Hematopoietic multipotent progenitor cell treated with erythropoietin and hydrocortisone succinate and interleukin-3 and kit ligand, for 6 days (in vitro differentiated cells): Measurements from ENCODE around the gene HMOX2.

ENCODE experiments used
- DNase-seq: peaks from one replicate; pipeline ENCODE4 v3.0.0-alpha.2; 2015

HMOX2 gene

DNA sequence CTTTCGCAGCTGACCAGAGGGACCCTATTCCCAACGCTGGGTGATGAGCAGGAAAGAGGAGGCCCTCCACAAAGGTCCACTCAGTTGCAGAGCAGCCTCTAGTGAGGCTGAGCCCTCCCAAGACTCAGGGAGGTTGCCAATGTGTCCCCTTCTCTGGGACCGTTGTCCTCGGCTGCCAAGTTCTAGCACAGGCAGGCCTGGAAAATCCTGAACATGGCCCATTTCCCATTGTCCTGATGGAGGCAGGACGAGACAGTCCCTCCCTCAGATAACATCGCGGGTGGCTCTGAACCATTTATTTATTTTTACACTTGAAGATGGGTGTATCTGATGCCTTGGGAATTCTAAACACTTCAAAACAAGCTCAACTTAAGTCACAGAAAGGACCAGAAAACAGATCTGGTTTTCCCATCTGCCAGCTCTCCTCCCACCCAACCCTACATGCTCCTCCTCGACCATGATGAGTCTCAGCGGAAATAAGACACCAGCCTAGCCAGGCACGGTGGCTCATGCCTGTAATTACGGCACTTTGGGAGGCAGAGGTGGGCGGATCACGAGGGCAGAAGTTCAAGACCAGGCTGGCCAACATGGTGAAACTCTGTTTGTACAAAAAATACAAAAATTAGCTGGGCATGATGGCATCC is 49.6 kb downstream of the HMOX2 start:
- no peak for DNase-seq

DNA sequence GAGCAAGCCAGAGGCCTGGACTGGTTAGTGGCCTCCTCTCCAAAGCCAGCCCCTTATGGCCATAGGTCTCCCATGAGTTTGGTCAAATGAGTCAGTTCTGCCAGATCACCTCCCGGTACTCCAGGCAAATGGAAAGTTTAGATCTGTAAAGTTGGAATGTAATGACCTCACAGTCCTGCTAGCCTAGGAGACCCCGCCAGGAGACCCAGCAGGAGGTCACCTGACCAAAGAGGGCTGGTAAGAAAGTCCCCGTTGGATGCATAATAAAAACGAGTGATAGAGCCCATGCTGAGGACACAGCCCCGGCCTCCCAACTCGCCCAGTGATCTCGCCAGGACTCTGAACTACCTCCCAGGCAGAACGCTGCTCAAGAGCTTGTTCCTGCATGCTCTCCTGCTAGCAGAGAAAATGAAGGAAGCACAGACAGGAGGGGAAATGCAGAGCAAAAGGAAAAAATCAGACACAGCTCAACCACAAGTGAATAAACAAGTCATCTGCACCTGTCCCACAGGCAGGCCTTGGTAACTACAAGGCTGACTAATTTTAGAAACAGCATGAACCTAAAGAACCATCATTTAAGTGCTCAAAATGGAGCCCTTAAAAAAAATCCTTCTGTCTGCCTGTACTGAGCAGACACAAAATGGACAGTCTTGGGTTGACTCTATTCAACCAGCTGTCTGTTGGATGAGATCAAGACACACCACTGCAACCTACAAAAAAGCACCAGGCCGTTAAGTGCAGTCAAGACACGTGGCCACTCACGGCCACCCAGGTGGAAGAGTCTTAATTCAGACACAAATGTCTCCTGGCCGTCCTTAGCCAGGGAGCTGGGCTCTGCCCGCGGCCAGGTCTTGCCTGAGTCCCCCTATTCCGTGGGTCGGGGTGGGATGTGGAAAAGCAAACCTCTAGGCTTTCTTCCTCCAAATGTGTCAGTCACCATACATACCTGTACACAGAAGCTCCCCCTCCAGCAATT is 53.2 kb downstream of the HMOX2 start:
- no peak for DNase-seq

DNA sequence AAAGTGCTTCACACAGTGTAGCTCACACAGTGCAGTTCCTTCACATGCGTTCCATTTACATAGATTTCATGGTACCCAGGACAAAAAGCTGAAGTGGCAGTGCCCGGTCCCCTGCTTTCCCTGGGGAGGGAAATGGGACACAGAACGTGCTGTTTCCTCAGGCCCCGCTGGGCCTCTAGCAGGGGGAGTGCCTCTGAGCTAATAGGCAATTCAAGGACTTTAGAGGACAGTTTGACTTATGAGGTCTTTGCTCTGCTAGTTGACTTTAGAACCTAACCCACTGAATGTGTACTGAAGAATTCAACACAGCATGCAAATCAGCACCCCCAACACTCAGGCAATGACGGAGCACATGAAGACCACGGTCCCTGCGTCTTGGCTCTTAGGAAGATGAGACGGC is 55.6 kb downstream of the HMOX2 start:
- no peak for DNase-seq

DNA sequence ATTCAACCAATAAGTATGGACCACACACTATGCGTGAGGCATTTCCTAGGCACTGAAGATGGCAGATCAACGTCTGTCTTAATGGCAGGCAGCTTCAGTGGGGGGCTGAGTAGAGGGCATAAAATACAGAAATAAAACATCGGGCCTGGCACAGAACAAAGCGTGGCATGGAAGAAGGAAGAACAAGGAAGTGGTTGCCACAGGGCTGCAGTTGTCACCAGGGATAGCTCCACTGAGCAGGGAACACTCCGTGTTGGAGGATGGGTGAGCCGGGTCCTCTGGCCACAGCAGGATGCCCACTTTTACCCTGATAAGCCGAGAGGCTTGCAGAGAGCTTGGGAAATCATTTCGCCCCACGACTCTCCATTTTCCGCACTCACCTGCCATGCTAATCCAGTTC is 56.0 kb downstream of the HMOX2 start:
- no peak for DNase-seq

DNA sequence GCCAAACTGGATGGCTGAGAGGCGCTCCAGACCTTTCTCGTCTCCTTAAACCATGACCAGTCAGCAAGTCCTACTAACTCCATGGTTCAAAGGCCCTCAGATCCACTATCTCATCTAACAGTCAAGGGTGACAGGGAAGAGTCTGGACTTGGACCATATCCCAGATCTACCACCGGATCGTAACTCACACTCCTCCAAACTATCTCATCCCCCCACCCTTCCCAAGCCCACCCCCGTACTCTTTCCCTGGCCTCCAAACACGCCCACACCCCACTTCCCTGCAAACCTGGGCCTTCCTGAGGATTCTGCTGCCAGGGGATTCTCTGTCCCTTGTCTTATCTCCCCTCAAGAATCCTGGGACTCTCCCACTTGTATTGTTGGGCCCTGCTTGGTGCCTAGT is 57.3 kb downstream of the HMOX2 start:
- no peak for DNase-seq

DNA sequence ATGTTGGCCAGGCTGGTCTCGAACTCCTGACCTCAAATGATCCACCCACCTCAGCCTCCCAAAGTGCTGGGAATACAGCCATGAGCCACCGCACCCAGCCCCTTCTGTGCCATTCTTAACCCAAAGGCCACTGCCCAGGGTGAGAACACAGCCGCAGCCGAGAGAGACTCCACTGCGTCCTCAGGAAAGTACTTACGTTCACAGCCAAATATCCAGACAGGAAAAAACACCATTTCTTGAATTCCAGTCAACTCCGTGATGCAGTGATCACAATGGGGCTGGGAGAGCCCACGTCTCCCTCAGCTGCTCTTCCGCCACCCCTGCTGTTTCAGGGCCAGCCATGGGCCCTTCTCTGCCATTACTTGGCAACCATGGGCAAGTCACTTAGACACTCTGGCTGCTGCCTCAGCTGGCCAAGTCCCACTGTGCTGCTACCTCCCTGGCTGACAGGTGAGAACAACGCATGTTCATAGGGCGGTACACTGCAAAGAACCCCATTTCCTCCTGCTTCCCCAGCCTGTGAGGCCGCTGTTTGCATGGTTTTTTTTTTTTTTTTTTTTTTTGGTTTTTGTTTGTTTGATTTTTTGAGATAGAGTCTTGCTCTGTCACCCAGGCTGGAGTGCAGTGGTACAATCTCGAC is 58.1 kb downstream of the HMOX2 start:
- no peak for DNase-seq

DNA sequence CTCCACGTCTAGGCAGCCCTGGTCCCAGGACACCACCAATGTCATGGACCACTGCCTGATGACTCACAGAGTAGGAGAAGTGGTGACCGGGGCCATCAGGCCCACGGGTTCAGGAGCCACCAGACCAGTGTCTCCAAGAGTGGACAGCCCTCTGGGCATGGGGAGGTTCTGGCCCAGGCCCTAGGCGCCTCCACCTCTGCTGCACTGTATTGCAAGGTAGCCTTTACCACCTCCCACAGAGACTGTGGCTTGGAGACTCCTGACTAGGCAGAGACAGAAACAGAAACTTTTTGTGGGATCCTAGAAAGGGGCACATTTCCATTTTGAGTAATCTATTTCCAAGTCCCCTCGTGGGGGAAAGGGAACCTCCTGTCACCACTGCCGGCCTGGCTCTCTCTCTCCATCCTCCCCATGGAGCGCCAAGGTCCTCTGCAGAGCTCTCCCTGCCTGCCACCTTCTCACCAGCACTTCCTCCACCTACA is 59.5 kb downstream of the HMOX2 start:
- no peak for DNase-seq

DNA sequence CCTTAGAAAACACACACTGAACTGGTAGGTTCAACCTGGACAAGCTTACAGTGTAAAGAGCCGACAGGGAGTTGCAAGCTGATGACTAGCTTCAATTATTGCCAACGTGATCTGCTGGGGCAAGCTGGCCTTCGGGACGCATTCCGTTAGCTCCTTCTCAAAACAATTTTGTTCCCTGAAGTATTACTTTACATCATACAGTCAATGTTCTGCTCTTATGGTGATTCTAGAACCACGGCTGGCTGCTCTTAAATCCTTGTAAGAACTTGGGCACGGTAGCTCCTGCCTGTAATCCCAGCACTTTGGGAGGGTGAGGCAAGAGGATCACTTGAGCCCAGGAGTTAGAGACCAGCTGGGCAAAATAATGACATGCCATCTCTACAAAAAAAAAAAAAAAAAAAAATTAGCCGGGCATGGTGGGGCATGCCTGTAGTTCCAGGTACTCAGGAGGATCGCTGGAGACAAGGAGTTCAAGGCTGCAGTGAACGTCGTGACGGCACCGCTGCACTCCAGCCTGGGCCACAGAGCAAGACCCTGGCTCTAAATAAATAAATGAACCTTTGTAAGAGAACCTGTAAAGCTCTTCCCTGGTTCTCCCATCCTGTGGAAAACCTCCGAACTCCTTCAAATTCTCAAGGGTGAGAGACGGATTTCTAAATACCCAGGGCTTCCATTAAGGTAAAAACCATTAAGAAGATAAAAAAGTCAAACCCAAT is 60.4 kb downstream of the HMOX2 start:
- no peak for DNase-seq

DNA sequence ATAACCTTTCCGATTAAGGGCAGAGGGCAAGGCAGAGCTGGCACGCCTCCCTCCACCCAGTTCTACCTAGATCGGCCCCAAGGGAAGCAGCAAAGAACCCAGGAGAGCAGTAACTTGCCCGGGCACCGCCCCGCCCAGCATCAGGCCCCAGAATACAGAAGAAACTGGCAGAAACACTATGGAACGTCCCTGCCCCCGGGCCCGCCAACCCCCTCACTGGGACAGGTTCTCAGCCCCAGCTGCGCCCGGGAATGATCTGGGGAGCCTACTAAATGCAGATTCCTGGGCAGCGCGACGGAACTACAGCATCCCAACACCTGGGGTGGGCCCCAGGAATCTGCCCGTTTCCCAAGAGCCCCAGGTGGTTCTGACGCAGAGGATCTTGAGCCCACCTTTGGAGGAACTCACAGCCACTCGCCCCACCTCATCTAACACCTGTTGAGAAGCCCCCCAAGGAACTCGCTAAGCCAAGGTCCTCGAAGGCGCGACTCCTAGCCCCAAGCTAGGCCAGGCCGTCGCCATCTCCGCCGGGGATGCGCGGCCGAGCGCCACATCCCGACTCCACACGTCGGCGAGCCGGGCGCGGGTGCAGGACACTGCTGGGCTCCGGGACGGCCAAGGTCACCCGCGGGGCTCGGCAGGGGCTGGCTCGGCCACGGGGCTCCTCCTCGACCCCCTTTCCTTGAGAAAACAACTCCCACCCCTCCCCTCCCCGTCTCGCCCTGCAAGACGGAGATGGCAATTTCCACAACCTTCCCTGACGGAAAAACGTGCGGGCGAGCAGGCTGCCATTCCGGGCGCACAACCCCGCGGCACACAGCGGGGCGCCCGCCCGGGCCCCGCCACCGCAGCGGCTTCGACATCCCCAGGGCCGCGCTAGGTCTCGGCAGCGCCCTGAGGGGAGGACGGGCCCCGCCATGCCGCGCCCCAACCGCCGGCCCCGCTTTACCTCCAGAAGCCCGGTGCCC is 61.5 kb downstream of the HMOX2 start:
- DNase-seq: no peak

DNA sequence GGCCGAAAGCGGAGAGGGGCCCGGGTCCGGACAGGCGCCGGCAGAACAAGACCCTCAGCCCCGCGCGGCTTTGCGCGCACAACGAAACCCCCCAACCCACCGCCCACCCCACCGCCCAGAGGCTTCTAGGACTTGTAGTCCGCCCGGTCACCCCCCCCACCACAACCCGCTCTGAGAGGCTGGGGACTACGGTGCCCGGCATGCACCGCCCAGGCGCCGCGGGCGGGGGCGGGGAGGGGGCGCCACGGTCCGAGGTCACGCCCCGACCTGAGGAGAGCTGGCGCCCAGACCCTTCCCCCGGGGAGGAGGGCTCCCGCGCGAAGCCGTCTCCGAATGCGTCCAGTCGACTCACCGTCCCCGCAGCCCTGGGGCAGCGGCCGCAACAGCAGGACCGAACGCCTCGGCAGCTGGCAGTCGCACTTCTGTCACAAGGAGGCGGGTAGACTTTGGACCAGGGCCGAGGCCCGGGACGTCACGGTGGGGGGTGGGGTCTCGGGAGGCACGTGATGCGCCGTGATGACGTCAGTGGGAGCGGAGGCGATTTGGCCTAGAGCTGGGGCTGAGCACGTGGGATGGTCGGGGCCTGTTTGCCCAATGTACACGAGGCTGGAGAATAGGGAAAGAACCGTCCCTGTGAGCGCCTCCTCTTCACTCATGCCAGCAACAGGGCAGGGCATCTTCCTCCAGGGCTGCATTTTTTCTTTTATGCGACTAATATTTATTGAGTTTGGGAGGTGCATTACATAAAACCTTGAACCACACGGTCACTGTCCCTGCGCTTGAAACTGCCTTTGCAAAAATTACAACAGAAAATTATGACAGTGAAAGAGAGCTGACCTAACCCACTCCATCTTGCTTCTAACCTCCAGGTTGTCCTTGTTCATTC is 62.4 kb downstream of the HMOX2 start, which contains the start of gene CDIP1:
CDIP1 (minus strand) TSS at position 424 of the 886 bp plus-strand sequence. CDS start 24,643 bp downstream, outside the sequence.
- DNase-seq: peak; percentile 97

DNA sequence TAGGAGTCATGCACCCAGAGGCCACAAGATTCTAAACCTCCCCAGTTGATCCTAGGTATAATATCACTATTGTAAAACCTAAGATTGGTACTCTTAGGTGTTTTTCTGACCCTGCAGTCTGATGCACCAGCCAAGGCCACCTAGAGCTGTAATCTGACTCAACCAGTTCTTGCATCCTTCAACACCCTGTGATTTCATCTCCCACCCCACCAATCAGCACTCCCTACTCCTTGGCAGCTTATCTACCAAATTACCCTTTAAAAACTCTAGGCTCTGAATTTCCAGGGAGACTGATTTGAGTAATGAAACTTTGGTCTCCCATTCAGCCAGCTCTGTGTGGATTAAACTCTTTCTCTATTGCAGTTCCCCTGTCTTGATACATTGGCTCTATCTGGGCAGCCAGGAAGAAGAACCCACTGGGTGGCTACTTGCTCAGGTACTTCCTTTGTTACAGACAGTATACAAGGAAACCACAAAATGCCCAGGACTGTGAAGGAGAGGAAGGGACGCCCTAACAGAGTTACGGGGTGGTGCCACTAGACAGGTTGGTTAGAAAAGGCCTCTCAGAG is 63.6 kb downstream of the HMOX2 start:
- DNase-seq: no peak

DNA sequence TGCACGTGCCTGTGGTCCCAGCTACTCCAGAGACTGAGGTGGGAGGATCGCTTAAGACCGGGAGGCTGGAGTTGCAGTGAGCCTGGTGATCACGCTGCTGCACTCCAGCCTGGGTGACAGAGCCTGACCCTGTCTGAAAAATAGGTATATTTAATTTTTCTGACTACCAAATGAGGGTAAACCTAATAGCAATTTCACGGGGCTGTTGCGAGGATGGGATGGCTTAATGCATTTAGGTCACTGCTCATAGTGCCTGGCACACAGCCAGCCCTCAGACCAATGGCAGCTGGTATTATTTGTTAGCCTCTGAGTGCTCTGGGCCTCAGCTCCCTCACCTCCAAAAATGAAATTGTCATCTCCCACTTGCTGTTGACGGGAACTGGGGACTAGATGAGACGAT is 68.3 kb downstream of the HMOX2 start:
- no peak for DNase-seq

DNA sequence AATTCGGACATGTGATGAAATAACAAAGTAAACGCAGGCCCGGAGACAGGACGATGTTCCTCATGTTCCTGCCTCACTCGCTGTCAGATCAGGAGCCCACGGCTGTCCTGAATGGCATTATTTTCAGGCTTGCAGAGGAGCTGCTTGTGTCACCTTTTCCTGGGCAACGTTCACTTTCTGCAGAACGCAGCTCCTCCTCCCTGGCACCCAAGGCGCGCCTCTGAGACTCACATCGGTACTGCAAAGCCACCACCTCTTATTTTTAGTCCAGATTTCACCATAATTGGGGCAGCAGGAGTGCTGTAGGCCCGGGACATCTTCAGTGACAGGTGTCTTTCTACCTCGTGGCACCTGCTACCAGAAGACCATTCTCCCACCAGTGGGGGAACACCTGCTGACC is 71.9 kb downstream of the HMOX2 start:
- no peak for DNase-seq

DNA sequence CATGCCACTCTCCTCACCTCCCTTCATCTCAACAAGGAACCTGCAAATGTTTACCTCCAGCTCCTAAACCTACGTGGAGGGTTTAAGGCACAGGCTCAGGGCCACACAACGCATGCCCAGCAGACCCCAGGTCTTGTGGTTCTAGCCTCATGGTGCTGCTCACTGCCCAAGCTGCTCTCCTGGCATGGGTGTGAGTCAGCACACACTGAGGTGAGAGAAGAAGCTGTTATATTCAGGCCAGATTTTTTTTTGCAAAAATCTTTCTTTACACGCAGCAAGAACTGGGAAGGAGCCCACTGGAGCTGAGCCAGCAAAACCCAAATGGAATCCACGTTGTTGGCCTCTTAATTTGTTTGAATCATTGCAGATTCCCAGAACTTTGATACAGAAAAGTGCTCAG is 74.4 kb downstream of the HMOX2 start:
- DNase-seq: no peak

DNA sequence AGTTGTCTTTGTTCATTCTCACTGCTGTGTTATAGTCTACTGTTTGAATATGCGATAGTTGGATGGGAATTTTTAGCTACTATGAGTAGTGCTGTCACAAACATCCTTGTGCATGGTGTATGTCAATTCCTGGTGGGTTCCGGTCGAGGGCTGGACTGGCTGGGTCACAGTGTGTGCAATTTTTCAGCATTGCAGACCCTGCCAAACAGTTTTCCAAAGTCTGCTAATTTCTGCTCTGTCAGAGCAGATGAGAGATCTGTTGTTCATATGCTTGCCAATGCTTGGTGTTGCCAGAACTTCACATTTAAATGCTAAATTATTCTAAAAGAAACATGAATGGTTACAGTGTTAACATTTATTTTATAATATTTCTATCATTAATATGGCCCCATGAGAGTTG is 76.3 kb downstream of the HMOX2 start:
- no peak for DNase-seq

DNA sequence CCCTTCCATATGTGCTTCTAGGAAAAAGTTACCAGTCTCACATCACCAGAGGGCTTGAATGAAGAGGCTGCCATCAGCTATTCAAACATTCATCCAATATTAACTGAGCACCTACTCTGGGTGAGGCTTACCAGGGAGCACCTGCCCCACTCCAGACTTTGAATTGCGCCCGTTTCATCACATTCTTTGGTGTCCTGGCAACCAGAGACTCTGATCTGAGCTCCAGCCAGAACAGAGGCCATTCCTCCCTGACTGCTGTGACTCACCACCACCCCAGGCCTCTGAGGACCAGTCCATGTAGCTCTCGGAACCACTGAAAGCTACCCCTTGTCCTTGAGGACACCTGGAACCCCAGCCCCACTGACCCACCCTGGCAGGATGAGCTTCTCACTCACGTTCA is 79.9 kb downstream of the HMOX2 start, which contains the start of gene C16orf96:
C16orf96 (plus strand) TSS at position 229 of the 400 bp plus-strand sequence; CDS start at position 379, 150 bp downstream.
- DNase-seq: no peak

DNA sequence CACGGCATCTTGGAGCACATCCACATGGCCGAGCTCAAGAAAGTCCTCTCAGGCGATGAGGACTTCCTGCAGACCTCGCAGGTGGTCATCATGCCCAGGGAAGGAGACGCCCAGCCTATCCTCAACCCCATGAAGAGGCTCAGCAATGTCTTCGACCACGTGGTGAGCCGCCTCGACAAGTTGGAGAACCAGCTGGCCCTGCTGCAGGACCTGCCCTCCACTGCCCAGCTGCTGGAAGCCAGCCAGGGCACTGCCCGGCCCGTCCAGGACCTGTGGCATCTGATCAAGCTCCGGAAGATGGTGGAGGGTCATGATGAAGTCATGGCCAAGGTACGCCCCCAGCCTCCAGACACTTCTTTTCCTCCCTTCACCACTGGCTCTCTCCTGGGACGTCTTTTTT is 80.4 kb downstream of the HMOX2 start:
- no peak for DNase-seq

DNA sequence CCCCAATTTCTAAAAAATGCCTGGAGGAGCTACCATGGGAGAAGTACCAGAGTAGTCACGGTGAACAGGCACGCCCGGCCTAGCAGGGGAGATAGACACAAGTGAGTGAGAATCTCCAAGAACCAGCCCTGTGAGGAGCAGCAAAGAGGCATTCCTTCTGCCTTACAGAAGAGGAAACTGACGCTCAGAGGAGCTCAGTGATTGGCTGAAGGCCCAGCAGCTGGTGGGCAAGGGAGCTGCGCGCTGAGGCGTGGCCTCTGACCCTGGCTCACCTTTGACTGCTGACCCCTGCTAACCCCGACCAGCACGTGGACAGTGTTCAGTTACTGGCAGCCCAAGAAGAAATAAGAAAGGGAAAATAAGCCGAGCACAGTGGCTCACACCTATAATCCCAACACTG is 81.8 kb downstream of the HMOX2 start:
- DNase-seq: no peak
